ENCODE measurements around the gene SPTBN4.
"Not testable (repeated sequence)": the region's sequence is repeated elsewhere in the genome, so short reads cannot be mapped to it uniquely, and the experiment has no call there.

The SPTBN4 gene

DNA sequence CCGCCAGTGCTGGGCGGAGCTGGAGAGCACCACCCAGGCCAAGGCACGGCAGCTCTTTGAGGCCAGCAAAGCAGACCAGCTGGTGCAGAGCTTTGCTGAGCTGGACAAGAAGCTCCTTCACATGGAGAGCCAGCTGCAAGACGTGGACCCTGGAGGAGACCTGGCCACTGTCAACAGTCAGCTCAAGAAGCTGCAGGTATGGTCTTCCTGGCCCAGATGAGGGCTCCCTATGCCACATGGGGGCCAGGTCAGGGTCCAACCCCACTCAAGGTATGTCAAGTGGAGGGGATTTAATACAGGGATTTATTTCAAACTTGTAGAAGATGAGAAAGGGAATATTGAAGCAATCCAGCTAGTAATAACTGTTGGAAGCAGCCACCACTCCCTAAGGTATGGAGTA is 67.3 kb downstream of the SPTBN4 start:
- no peak for DNase-seq

DNA sequence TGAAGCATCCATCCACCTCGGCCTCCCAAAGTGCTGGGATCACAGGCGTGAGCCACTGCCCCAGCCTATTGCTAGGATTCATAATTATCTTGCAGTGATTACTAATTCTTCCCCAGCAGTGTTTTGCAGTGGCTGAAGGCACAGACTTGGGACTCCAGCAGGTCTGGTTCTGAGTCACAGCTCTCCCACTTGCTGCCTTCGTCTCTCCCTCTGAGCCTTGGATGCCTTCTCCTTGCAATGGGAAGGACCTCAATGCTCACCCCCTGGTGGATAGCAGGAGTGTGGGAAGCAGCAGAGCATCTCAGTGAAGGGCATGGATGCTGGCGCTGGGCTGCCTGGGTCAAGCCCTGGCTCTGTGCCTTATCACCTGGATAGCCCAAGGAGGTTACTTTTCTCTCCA is 72.3 kb downstream of the SPTBN4 start:
- DNase-seq: no peak

DNA sequence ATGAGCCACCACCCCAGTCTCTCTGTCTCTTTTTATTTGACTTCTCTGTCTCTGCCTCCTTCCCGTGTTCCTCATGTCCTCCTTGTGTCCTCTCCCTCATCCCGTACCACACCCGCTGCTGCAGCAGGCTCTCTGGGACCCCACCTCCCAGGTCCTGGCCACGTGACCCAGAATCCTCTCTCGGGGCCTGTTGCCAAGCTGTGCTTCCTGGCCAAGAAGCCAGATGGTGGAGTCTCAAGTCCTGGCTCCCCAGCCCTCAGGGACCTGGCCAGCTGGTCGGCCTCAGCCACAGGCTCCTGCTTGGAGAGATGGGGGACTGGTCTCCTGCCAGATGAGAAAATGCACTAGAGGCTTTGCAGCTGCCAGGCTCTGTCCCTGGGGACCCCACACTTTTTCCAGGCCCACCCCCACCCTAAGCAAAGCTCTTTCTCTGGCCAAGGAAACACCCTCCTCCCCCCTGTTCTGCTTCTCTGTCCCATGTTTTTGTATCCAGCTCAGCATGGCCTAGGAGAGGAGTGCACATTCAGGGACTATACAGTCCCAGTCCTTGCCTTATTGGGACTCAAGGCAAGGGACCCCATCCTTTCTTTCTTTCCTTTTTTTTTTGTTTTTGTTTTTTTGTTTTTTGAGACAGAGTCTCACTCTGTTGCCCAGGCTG is 75.5 kb downstream of the SPTBN4 start:
- DNase-seq: no peak

DNA sequence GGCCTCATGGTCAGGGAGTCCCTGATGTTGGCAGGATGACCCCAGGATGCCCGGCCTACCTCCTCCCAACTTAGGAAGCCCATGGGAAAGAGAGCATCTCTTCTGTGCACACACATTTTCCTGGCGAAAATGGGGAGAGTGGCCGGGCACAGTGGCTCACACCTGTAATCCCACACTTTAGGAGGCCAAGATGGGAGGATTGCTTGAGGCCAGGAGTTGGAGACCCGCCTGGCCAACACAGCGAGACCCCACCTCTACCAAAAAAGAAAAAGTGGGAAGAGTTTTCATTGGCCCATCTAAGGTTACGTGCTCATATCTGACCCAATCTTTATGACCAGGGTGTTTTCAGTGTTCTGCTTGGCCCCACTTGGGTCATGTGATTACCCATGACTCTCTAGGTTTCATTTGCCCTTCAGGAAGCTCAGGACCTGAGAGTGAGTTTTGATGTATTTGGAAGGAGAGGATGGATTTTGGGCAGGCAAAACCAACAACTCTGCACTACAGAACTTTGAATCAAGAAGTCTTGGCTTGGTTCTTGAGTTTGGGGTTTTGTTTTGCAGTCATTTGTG is 76.3 kb downstream of the SPTBN4 start:
- no peak for DNase-seq

DNA sequence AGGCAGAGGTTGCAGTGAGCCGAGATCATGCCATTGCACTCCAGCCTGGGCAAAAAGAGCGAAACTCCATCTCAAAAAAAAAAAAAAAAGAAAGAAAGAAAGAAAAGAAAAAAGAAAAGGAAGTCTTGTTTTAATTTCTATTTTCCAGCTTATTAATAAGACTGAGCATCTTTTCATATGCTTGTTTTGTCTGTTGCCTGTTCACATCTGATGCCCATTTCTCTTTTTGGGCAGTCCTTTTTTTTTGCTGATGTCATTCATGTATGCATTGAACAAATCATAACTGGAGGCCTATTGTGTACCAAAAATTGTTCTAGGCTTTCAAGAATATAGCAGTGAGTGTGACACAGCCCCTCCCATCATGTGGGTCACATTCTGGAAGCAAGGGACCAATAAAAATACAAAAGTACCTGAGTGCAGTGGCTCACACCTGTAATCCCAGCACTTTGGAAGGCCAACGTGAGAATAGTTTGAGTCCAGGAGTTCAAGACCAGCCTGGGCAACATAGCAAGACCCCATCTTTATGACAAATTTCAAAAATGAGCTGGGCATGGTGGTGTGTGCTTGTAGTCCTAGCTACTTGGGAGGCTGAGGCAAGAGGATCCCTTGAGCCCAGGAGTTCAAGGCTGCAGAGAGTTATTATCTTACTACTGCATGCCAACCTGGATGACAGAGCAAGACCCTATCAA is 79.5 kb downstream of the SPTBN4 start:
- DNase-seq: not testable (repeated sequence)

DNA sequence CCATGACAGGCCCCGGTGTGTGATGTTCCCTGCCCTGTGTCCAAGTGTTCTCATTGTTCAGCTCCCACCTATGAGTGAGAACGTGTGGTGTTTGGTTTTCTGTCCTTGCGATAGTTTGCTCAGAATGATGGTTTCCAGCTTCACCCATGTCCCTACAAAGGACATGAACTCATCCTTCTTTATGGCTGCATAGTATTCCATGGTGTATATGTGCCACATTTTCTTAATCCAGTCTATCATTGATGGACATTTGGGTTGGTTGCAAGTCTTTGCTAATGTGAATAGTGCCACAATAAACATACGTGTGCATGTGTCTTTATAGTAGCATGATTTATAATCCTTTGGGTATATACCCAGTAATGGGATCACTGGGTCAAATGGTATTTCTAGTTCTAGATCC is 80.4 kb downstream of the SPTBN4 start:
- DNase-seq: not testable (repeated sequence)

DNA sequence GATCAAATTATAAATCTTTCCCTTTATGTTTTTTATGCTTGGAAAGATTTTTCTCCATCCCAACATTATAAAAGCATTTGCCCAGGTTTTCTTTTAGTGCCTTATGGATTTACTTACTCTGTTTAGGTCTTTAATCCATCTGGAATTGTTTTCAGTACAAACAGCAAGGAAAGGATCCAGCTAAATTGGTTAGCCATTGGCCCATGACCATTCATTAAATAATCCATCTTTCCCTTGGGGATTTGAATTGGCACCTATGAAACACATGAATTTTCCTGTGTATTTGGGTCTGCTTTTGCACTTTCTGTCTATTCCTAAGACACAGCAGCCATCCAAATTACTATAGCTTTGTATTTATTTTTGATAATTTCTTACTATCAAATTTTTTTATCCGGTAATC is 81.0 kb downstream of the SPTBN4 start:
- no peak for DNase-seq

DNA sequence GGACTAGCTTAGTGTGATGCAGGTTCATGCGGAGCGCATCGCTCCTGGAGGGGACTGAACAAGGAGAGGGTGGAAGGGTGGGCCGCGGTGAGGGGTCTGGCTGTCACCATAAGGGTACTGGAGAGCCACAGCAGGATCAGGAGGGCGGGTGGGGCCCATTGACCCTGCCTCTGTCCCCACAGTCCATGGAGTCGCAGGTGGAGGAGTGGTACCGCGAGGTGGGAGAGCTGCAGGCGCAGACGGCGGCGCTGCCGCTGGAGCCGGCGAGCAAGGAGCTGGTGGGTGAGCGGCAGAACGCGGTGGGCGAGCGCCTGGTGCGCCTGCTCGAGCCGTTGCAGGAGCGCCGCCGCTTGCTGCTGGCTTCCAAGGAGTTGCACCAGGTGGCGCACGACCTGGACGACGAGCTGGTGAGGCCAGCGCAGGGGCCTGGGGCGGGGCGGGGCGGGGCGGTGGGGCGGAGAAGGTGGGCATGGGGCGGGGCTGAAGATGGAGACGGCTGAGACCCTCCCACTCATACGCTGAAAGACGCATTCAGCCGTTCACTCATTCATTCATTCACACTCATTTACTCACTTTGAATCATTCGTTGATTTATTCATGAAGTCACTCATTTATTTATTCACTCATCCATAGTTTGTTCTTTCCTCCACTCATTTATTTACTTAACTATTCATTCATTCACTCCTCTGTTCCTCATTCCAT is 82.4 kb downstream of the SPTBN4 start:
- DNase-seq: no peak

DNA sequence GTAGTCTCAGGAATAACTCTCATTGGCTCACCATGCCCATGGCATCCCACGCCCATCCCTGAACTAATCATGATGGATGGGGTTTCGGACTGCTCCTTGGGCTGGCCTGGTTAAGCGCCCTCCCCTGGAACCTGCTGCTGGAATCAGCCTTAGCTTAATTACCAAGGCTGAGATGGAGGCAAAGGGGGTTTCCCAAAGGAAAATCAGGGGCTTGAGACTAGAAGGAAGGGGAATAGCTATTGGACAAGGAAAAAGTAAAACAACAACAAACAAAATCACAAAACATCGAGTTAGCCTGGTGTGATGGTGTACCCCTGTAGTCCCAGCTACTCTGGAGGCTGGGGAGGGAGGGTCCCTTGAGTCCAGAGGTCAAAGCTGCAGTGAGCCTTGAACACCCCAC is 84.2 kb downstream of the SPTBN4 start:
- DNase-seq: no peak

DNA sequence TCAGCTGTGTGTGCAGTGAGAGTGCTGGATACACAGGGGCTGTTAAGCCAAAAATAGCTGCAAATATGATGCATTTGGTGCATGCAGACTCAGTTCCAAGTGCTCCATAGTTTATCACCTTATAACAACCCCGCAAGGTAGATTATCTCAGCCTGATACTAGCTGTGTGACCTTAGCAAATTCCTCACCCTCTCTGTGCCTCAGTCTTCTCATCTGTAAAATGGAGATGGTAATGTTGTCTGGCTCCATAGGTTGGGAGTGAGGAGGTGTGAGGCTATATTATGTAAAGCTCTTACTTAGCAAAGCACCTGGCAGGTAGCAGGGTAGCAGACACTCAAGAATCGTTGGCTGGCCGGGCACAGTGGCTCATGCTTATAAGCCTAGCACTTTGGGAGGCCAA is 86.0 kb downstream of the SPTBN4 start:
- DNase-seq: no peak

DNA sequence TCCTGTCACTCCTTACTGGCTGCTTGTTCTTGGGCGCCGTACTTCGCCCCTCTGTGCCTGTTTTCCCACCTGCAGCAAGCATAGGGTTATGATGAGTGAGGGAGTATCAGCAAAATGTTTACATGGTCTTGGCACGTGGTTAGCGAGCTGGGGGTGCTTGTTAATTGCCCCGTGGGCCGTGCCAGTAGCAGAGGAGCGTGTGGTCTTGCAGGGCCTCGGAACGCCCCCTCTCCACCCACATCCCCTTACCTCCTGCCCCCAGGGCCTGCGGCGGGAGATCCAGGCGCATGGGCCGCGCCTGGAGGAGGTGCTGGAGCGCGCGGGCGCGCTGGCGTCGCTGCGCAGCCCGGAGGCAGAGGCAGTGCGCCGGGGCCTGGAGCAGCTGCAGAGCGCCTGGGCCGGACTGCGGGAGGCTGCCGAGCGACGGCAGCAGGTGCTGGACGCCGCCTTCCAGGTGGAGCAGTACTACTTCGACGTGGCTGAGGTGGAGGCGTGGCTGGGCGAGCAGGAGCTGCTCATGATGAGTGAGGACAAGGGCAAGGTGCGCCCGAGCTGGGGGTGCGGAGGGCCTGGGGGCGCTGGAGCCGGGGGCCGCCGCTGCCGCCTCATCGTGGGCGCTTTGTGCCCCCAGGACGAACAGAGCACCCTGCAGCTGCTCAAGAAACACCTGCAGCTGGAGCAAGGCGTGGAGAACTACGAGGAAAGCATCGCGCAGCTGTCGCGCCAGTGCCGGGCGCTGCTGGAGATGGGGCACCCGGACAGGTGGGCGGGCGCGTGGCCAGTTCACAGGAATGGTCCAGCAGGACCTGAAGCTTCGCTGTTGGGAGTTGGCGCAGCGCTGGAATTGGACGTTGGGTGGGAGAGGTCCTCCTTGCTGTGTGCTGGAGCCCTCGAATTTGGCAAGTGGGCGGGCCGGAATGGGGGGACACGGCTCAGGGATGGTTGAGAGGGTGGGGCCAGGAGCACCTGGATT is 87.4 kb downstream of the SPTBN4 start:
- no peak for DNase-seq

DNA sequence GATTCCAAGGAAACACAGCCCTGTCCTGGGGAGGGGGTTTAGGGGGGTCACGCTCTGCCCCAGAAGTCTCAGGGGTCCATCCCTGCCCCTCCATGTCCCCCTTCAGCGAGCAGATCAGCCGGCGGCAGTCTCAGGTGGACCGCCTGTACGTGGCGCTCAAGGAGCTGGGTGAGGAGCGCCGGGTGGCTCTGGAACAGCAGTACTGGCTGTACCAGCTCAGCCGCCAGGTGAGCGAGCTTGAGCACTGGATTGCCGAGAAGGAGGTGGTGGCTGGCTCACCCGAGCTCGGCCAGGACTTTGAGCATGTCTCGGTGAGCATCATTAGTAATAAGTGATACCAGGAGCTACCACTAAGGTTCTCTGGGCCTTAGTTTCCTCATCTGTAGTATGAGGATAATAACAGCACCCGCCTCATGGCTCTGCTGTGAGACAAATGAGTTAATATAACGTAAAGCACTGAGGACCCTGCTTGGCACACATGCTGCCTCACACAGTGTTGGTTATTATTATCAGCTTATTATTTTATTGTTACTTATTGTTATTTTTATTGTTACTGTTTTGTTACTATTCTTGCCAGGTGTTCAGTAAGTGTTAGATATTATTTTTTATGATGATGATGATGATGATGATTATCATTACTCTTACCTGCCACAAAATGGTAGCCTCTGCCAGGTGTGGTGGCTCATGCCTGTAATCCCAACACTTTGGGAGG is 89.3 kb downstream of the SPTBN4 start:
- no peak for DNase-seq

DNA sequence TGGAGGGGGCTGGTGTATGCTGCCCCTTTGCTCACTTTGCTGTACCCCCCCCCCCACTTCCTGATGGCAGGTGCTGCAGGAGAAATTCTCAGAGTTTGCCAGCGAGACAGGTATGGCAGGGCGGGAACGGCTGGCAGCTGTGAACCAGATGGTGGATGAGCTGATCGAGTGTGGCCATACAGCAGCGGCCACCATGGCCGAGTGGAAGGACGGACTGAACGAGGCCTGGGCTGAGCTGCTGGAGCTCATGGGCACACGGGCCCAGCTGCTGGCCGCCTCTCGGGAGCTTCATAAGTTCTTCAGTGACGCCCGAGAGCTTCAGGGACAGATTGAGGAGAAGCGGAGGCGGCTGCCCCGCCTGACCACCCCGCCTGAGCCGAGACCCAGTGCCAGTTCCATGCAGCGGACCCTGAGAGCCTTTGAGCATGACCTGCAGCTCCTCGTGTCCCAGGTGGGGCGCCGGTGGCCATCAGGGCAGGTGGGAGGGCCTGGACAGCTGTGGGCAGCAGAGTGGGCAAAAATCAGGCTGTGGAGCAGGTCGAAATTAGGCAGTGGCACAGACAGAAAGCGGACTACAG is 90.2 kb downstream of the SPTBN4 start:
- no peak for DNase-seq

DNA sequence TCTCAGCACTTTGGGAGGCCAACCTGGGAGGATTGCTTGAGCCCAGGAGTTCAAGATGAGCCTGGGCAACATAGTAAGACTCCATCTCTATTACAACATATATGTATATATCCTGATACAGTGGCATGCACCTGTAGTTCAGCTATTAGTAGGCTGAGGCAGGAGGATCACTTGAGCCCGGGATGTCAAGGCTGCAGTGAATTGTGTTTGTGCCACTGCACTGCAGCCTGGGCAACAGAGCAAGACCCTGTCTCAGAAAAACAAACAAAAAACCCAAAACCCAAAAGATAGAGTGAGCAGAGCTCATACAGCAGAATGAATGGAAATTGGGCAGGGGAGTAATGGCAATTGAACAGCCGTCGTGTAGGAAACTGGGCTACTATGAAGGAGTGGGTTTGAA is 92.6 kb downstream of the SPTBN4 start:
- DNase-seq: no peak

DNA sequence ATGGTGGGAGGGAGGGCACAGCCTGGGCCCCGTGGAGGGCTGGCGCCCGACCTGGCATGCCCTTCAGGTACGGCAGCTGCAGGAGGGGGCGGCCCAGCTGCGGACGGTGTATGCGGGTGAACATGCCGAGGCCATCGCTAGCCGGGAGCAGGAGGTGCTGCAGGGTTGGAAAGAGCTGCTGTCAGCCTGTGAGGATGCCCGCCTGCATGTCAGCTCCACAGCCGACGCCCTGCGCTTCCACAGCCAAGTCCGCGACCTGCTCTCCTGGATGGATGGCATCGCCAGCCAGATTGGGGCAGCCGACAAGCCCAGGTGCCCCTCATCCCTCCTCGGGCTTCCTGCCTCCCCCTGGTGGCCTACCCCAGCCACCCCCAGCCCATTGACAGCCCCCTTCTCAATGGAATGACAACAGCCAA is 93.3 kb downstream of the SPTBN4 start:
- DNase-seq: no peak

DNA sequence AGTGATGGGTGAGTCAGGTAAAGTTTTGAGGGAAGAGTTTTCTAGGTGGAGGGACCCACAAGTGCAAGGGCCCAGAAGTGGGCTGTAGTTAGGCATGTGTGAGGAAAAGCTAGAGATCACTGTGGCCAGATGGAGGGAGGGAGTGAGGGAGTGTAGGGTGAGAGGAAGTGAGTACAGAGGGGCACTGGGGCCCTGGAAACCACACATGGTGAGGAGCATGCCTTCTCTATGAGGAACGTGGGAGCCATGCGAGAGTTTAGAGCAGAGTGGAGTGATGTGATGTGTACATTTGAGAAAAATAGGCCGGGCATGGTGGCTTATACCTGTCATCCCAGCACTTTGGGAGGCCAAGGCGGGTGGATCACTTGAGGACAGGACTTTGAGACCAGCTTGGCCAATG is 95.1 kb downstream of the SPTBN4 start:
- no peak for DNase-seq

DNA sequence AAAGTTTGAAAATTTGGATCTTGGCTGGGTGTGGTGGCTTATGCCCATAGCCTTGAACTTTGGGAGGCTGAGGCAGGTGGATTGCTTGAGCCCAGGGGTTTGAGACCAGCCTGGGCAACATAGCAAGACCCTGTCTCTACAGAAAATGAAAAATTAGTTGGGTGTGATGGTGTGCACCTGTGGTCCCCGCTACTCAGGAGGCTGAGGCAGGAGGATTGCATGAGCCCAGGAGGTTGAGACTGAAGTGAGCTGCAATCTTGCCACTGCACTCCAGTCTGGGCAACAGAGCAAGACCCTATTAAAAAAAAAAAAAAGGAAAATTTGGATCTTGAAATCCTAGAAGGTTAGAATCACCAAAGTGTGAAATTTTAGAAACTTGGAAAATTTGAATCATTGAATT is 97.7 kb downstream of the SPTBN4 start:
- not testable (repeated sequence) for DNase-seq

DNA sequence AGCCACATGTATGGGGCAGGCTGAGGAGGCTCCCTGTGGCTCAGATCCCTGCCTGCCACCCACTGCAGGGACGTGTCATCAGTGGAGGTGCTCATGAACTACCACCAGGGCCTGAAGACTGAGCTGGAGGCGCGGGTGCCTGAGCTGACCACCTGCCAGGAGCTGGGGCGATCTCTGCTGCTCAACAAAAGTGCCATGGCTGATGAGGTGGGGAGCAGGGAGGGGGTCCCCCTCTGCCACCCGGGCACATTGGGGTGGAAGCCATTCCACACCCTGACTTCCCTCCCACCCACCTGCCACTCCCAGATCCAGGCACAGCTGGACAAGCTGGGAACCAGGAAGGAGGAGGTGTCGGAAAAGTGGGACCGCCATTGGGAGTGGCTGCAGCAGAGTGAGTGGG is 98.6 kb downstream of the SPTBN4 start:
- DNase-seq: no peak

DNA sequence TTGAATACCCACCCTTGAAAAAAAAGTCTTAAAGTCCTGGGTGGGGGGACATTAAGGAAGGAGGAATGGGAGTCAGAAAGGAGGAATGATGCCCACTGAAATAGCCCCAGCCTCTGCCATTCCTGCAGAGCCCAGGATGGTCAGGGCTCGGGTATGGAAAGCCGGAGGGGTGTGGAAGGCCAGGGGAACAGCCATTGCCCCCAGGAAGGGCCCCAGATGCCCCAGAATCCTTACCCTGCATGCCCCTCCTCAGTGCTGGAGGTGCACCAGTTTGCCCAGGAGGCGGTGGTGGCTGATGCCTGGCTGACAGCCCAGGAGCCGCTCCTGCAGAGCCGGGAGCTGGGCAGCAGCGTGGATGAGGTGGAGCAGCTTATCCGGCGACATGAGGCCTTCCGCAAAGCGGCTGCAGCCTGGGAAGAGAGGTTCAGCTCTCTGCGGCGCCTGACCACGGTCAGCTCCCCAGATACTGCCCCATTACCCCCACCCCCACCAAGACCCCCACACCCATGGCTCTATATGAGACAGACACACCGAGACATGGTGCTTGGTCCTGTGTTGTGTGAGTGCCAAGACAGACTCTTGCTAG is 99.2 kb downstream of the SPTBN4 start:
- no peak for DNase-seq

DNA sequence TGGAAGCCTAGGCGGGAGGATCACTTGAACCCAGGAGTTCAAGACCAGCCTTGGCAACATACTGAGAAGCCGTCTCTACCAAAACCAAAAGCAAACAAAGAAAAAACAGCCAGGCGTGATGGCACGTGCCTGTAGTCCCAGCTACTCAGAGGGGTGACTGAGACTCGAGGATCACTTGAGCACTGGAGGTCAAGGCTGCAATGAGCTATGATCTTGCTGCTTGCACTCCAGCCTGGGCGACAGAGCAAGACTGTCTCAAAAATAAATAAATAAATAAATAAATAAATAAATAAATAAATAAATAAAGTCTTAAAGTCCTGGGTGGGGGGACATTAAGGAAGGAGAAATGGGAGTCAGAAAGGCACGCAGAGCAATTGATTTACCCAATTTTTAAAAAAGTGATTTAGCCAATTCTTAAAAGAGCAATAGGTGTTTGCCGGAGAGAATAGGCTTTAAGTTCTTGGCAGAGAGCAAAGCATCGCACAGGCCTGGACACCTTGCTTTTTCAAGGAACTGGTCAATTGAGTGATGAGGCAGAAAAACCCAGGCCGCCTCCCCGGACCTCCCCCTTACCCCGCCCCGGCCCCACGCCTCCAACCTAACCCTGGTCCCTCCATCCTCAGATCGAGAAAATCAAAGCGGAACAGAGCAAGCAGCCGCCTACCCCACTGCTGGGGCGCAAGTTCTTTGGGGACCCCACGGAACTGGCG is 100.4 kb downstream of the SPTBN4 start:
- DNase-seq: no peak

All from NCI-H510A (cell line).